GM21723 (cell line): ENCODE results near the gene EFCAB5.

Source experiments
- ATAC-seq: cut with Tn5 transposase; IDR thresholded peaks from one replicate; pipeline ENCODE4 v1.9.1; 2021; ENCODE audit warnings: mild to moderate bottlenecking, moderate library complexity; ENCODE audit not compliant: unreplicated experiment

Gene EFCAB5

DNA sequence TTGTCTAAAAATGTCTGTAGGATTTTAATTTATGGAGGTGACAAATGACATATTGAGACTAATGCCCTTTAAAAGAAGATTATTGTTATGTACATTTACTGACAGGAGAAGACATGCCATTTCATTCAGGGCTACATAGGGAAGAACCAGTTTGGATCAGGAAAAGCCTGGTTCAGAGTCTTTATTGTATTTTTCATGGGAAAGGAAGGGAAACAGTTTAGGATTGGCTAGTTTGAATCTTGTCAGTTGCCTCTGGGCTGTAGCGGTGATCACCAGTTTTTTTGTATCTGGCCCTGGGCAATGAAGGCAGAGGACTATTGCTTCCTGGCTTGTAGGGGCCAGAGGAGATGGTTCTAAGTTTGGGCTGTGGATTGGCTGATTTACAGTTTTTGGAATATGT lies 206.9 kb downstream of the EFCAB5 start:
- no peak for ATAC-seq

DNA sequence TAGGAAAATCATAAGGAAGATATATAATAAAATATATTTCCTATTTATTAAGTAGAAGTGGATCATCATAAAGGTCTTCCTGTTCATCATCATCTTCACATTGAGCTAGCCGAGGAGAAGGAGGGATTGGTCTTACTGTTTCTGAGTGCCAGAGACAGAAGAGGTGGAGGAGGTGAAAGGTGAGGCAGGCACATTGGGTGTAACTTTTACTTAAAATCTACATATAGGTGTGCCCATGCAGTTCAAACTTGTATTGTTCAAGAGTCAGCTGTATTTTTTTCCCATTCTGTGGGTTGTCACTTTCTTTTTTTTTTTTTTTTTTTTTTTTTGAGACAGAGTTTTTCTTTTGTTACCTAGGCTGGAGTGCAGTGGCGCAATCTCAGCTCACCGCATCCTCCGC lies 210.0 kb downstream of the EFCAB5 start:
- no peak for ATAC-seq

DNA sequence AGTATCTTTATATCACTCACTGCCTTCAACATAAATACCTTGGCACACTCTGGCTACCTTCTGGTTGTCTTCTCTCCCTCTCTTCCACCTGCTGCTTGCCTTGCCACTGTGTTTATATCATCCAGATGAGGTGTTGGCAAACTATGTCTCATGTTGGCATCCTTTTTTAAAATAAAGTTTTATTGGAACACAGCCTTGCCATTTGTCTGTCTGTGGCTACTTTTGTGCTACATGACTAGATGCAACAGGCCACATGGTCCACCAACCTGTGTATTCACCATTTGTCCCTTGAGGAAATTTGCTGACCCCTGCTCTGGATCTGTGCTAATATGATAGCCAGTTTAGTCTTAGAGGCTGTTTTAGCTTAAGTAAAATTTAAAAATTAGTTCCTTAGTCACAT lies 212.0 kb downstream of the EFCAB5 start:
- ATAC-seq = no peak

DNA sequence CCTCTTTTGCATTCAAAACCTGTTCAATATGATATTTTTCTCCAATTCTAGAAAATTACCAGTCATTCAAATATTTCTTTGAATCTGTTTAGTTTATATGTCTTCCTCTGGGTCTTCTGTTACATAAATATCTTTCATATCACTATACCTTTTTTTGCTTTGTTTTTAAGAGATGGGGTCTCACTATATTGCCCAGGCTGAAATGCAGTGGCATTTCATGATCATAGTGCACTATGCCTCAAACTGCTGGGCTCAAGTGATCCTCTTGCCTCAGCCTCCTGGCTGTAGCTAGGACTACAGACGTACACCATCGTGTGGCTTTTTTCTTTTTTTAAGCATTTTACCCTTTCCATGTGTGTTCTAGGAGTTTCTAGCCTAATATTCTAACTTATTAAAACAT lies 214.0 kb downstream of the EFCAB5 start:
- no peak for ATAC-seq
